HL-60/S4 treated with phorbol 12-myristate 13-acetate at 8.2 ng/mL for 4 days and 3 days (cell line): ENCODE data around the gene CLDN4.

ENCODE experiments used
- in situ Hi-C: fragments of 300-500 bp; cut with MboI; formaldehyde crosslinking; loops from 2 replicates; pipeline ENCODE4 v1.15.0; 2022; ENCODE audit warnings: low sequenced_read_pairs

CLDN4 gene

GRCh38 chr7:73870041-73870492 is 39.3 kb downstream of the CLDN4 start:
- in situ Hi-C loops: no loop called here

- in situ Hi-C loops: no loop called here
Measured at GRCh38 chr7:73871163-73872011, 40.6 kb downstream of the CLDN4 start.

GRCh38 chr7:73872056-73872908 is 41.5 kb downstream of the CLDN4 start:
- in situ Hi-C loops: no loop called here

DNA sequence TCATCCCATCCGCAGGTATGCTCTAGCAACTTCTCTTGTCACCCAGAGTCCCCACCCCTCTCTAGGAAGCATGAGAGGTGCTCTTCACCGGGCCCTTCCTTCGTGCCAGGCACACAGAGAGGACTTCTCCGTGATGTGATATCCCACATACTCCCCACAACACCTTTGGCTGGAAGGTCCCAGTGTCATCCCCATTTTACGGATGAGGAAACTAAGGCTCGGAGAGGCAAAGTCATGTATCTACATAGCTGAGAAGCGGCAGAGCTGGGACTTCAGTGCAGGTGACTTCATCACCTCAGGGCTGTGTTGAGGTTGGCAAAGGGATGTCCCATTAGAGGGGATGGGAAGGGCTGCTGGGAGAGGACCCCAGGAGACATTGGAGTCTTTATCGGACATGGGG is 45.6 kb downstream of the CLDN4 start:
- in situ Hi-C loops: no loop called here

DNA sequence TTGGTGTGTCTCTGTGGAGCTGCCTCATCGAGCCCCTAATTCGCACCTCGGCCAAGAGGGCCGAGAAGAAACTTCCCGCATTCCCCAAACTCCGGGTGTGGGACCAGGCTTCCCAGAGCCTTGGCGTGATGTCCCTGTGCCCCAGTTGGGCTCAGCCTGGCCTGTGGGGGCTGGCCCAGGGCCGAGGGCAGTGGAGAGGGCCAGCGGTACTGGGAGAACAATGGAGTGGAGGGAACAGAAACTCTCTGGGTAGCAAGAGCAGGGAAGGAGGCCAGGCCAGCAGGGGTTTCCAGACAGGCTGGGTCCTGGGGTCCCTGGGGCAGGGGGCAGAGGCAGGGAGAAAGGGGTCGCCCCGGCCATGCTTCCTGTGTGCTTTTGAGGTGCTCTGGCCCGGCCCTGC is 46.2 kb downstream of the CLDN4 start:
- in situ Hi-C loops: no loop called here

DNA sequence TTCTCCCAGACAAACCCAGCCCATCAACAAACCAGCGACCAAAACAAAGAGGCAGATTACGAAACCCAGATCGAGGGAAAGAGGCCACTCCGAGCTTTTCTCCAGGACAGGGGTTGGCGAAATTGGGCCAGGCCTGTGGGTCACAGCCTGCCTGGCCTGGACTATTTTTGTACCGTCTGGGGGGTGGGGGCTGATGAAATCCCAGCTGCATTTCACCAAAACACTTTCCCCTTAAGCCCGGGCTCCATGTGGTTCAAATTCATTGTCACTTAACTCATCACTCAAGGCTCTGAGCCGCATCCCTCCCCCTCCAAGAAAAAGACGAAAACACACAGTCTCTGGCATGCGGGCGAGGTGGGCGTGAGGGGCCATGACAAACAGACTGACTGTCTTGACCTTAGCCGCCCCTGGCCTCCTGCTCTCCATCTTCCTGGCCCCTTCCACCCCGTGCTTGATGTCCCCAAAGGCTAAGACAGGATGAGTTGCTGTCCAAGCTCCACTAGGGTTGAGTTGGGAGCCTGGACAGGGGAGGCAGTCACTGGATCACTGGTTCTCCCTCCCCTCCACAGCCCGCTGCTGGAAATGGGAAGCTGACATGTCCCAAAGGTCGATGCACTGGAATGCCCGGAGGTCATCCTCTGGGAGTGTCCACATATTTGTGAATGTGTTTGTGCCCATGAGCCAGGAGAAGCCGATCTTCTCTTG is 49.3 kb downstream of the CLDN4 start:
- in situ Hi-C loops: no loop called here

GRCh38 chr7:73880755-73881328 is 50.0 kb downstream of the CLDN4 start:
- in situ Hi-C loops: no loop called here

- in situ Hi-C loops: no loop called here
Measured at GRCh38 chr7:73881352-73882046, 50.7 kb downstream of the CLDN4 start.

DNA sequence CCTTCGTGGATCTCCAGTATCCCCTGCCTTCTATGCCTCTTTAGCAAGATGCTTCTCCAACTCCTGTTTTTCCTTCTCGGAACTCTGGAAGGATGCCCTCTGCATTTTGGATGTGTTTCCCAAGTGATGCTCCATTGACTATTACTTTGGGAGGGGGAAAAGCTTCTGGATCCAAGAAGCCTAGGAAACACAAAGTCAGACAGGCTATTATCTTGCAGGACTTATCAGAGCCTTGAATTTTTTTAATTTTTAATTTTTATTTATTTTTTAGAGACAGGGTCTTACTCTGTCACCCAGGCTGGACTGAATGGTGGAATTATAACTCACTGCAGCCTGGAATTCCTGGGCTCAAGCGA is 51.2 kb downstream of the CLDN4 start:
- in situ Hi-C loops: no loop called here
